RWPE2 (cell line): ENCODE data around the gene MADD.

Experiments
- ATAC-seq: fragments of 200-7000 bp; cut with Tn5 transposase; 3 replicates; pipeline ENCODE4 v1.9.1; 2021; ENCODE audit warnings: low read depth
- DNase-seq: peaks from one replicate; pipeline ENCODE4 v3.0.0-alpha.2; 2020; ENCODE audit warnings: low spot score
- H3K27ac ChIP-seq: fragments of 450-650 bp; 2 replicates; pipeline ENCODE4 v1.5.1; 2017; ENCODE audit warnings: mild to moderate bottlenecking; ENCODE audit not compliant: poor library complexity, severe bottlenecking
- H3K27me3 ChIP-seq: fragments of 250-450 bp; sonication (Bioruptor Pico); 2 replicates; pipeline ENCODE4 v1.5.1; 2021; ENCODE audit warnings: mild to moderate bottlenecking, moderate library complexity; ENCODE audit not compliant: insufficient read depth, poor library complexity, severe bottlenecking
- H3K36me3 ChIP-seq: fragments of 250-450 bp; sonication (Bioruptor Pico); 2 replicates; pipeline ENCODE4 v1.5.1; 2020; ENCODE audit warnings: low read depth, mild to moderate bottlenecking, moderate library complexity
- H3K4me1 ChIP-seq: fragments of 250-450 bp; sonication (Bioruptor Pico); 2 replicates; pipeline ENCODE4 v1.5.1; 2021; ENCODE audit warnings: mild to moderate bottlenecking, moderate library complexity; ENCODE audit not compliant: insufficient read depth, poor library complexity, severe bottlenecking
- H3K4me3 ChIP-seq: fragments of 250-450 bp; sonication (Bioruptor Pico); 2 replicates; pipeline ENCODE4 v1.5.1; 2021; ENCODE audit warnings: mild to moderate bottlenecking, moderate library complexity; ENCODE audit not compliant: severe bottlenecking
- H3K9me3 ChIP-seq: fragments of 250-450 bp; sonication (Bioruptor Pico); 2 replicates; pipeline ENCODE4 v1.5.1; 2021; ENCODE audit warnings: mild to moderate bottlenecking, moderate library complexity; ENCODE audit not compliant: severe bottlenecking
- CTCF ChIP-seq: fragments of 450-650 bp; IDR thresholded peaks from one replicate; pipeline ENCODE4 v1.5.1; 2017; ENCODE audit warnings: mild to moderate bottlenecking, moderate library complexity; ENCODE audit not compliant: poor library complexity, severe bottlenecking

Gene MADD

GRCh38 chr11:47340010-47340409 lies 70.1 kb downstream of the MADD start:
- Histone ChIP-seq H3K9me3 (no peaks in the 10 kb centered on the region), H3K36me3 (no peaks in the 10 kb centered on the region), H3K4me3 (no peak overlapping the region), H3K27me3 (no peaks in the 10 kb centered on the region), H3K4me1 (no peaks in the 10 kb centered on the region), H3K27ac (no peak overlapping the region)
- no peak for DNase-seq
- no peak for TF ChIP-seq CTCF
- ATAC-seq, result no peak

- no peak for DNase-seq
- H3K27ac ChIP-seq, result no peak overlapping the region
Measured at GRCh38 chr11:47340980-47341775, 71.2 kb downstream of the MADD start.

GRCh38 chr11:47342036-47342803 lies 72.3 kb downstream of the MADD start:
- DNase-seq, result no peak
- no peaks in the 10 kb centered on the region for H3K36me3 ChIP-seq
- no peak overlapping the region for H3K27ac ChIP-seq
- no peak for ATAC-seq
- TF ChIP-seq CTCF, result no peak
- no peaks in the 10 kb centered on the region for H3K4me1 ChIP-seq
- H3K4me3 ChIP-seq, result no peak overlapping the region
- H3K9me3 ChIP-seq, result no peaks in the 10 kb centered on the region
- no peaks in the 10 kb centered on the region for H3K27me3 ChIP-seq

More at GRCh38 chr11:47340980-47341775, 71.2 kb downstream of the MADD start:
- Histone ChIP-seq H3K27me3 (no peaks in the 10 kb centered on the region), H3K9me3 (no peaks in the 10 kb centered on the region), H3K4me3 (no peak overlapping the region), H3K4me1 (no peaks in the 10 kb centered on the region), H3K36me3 (no peaks in the 10 kb centered on the region)
- no peak for ATAC-seq
- no peak for TF ChIP-seq CTCF

- H3K27me3 ChIP-seq, result no peaks in the 10 kb centered on the region
- ATAC-seq, result no peak
- no peak for TF ChIP-seq CTCF
Measured at GRCh38 chr11:47342854-47343253, 72.9 kb downstream of the MADD start.

More at GRCh38 chr11:47342854-47343253, 72.9 kb downstream of the MADD start:
- Histone ChIP-seq H3K9me3 (no peaks in the 10 kb centered on the region), H3K4me1 (no peaks in the 10 kb centered on the region), H3K36me3 (no peaks in the 10 kb centered on the region), H3K4me3 (no peak overlapping the region), H3K27ac (no peak overlapping the region)
- DNase-seq, result no peak
